ENCODE results near the gene NRG3.

GRCh38 chr10:82801289-82801688, 926.3 kb downstream of the NRG3 start:
- no peak for TF ChIP-seq CTCF (IDR thresholded peaks at IDR 0.05)
- no peak for TF ChIP-seq POLR2A (IDR thresholded peaks at IDR 0.05)
- TF ChIP-seq POLR2AphosphoS5 (IDR thresholded peaks at IDR 0.05) = no peak

Data from gastroesophageal sphincter (tissue), 3 donors.